Bronchial epithelial cell (primary cell): ENCODE data around the gene AKAP1. TPM values are rescaled to one million over a fixed set of nuclear protein-coding genes. Genes with fewer than 3 reads are reported as not detected.

Experiments
- DNase-seq: peaks from one replicate; pipeline ENCODE4 v3.0.0-alpha.2; 2010; ENCODE audit warnings: low read depth
- FAIRE-seq: peaks from 2 replicates; lab custom pipeline; 2011; peaks lifted over from hg19 to GRCh38; lab: Jason Lieb, UNC
- H3K27me3 ChIP-seq: 2 replicates; pipeline ENCODE4 v1.5.1; 2011; ENCODE audit warnings: low read length; ENCODE audit not compliant: control insufficient read depth, insufficient read depth
- H3K36me3 ChIP-seq: 2 replicates; pipeline ENCODE4 v1.5.1; 2011; ENCODE audit warnings: low read length; ENCODE audit not compliant: control insufficient read depth, insufficient read depth
- H3K4me3 ChIP-seq: 2 replicates; pipeline ENCODE4 v1.5.1; 2011; ENCODE audit warnings: mild to moderate bottlenecking, low read depth, low read length, control low read depth
- total RNA-seq: library from RNA; depleted of rRNA; stranded (reverse); fragments of >200 nt; gene quantifications from 2 replicates; pipeline ENCODE4 v1.2.1, GENCODE V29; 2014
- TF ChIP-seq, protein P1 (sequence below): IDR thresholded peaks from 2 replicates; pipeline ENCODE4 v1.5.1; 2011; ENCODE audit warnings: mild to moderate bottlenecking, moderate library complexity, low read length, control low read depth, inconsistent platforms; ENCODE audit not compliant: insufficient read depth, severe bottlenecking

Gene AKAP1
- total RNA-seq, 1 donor from 2014 or later, result 30.0 TPM

DNA sequence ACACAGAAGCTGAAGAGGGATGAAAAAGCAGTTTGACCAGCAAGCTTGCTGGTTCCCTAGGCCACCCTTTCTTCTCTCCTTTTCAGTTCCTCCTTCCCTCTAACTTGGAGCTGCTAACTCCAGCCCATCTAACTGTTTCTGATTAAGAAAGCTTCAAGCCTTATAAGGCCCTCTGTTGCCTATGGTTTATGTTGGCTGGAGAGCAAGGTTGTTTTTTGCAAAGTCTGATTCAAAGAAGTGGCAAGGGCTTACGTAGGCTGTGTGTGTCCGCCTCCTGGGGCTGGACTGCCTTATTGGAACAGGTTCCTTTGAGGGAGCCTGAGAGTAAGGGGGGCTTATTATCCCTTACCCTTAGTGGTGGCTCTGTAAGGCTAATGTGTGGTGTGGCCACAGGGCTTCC is 7.1 kb downstream of the AKAP1 start:
- no peak overlapping the region for H3K4me3 ChIP-seq
- FAIRE-seq (no peak), DNase-seq (no peak)
- H3K36me3 ChIP-seq, result peaks cover 2% of the 10 kb centered on the region
- TF ChIP-seq, protein P1, sequence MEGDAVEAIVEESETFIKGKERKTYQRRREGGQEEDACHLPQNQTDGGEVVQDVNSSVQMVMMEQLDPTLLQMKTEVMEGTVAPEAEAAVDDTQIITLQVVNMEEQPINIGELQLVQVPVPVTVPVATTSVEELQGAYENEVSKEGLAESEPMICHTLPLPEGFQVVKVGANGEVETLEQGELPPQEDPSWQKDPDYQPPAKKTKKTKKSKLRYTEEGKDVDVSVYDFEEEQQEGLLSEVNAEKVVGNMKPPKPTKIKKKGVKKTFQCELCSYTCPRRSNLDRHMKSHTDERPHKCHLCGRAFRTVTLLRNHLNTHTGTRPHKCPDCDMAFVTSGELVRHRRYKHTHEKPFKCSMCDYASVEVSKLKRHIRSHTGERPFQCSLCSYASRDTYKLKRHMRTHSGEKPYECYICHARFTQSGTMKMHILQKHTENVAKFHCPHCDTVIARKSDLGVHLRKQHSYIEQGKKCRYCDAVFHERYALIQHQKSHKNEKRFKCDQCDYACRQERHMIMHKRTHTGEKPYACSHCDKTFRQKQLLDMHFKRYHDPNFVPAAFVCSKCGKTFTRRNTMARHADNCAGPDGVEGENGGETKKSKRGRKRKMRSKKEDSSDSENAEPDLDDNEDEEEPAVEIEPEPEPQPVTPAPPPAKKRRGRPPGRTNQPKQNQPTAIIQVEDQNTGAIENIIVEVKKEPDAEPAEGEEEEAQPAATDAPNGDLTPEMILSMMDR, result no peak
- H3K27me3 ChIP-seq, result no peaks in the 10 kb centered on the region

DNA sequence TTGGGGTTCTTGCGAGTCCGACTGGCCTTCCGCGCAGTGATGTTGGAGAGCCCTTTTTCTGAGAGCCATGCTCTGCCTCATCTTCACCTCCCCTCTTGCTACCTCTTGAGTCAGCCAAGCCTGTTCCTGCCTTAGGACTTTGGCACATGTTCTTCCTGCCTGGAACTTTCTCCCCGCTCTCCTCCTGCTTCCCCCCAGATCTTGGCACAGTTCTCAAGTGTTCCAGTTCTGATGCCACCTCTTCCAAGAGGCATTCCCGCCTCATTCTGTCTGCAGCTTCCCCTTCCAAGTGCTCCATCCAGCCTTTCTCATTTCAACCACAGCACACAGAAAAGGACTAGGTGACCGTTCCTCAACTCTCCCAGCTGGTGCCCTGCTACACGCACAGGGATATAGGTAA is 7.7 kb downstream of the AKAP1 start:
- no peaks in the 10 kb centered on the region for H3K27me3 ChIP-seq
- DNase-seq (no peak), FAIRE-seq (peak; percentile 13)
- H3K4me3 ChIP-seq, result no peak overlapping the region
- TF ChIP-seq, protein P1, result no peak
- peaks cover 2% of the 10 kb centered on the region for H3K36me3 ChIP-seq

DNA sequence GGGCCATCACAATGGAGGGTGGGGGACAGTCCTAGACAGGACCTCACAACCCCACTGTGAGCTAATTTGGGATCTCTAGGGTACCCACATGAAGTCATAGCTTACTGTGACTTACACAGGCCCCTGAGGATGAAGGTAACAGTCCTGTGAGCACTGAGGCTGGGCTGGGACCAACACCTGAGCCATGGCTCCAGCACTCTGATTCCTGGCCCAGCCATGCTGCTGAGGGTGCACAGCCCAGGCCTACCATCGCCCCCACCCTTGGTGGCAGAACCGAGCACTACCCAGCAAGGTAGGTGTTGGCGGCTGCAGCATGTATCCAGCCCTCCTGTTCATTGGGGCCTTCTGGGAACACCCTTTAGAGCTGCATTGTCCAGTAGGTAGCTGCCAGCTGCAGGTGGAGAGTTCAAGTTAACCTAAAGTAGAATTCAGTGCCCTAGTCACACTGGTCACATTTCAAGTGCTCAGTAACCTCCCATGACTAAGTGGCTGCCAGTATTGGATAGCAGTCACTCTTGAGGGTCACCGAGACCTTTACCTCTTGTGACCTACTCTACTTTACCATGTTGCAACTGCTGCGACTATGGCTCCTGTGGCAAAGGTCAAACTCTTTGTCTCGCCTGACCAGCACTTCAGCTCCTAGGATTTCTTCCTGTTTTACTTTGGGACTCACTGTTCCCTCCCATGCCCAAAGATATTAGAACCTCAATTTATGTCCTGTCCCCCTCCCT is 11.6 kb downstream of the AKAP1 start:
- TF ChIP-seq, protein P1, result no peak
- FAIRE-seq (no peak), DNase-seq (no peak)
- H3K27me3 ChIP-seq, result no peaks in the 10 kb centered on the region
- H3K4me3 ChIP-seq, result no peak overlapping the region
- H3K36me3 ChIP-seq, result peaks cover 2% of the 10 kb centered on the region

DNA sequence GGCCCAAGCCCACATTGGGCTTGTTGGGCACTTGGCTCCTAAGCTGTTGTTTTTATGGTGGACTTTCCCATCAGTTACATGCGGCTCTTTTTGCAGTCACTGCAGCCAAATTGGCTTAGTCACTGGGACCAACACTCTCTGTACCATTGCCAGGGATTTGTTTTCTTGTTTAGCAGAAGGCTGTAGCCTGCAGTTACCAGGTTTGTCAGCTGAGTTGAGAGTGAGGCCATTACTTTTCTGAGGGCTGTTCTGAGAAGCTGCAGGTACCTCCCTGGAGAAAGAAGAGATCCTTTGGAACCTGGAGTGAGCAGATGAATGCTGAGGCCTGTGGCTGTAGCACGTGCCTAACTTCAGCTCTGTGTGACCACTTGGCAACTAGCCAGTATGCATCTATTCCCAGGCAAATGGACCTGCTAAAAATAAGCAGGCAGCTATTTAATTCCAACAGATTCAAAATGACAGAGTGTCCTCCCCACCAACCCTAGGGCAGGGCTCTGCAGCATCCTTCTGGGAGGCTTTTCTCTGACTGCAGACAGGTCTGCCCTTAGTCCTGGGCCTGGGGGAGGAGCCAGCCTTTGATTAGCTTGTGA is 12.9 kb downstream of the AKAP1 start:
- Histone ChIP-seq H3K36me3 (peaks cover 2% of the 10 kb centered on the region), H3K27me3 (no peaks in the 10 kb centered on the region), H3K4me3 (no peak overlapping the region)
- TF ChIP-seq, protein P1, result no peak
- DNase-seq (no peak), FAIRE-seq (peak; percentile 28)

DNA sequence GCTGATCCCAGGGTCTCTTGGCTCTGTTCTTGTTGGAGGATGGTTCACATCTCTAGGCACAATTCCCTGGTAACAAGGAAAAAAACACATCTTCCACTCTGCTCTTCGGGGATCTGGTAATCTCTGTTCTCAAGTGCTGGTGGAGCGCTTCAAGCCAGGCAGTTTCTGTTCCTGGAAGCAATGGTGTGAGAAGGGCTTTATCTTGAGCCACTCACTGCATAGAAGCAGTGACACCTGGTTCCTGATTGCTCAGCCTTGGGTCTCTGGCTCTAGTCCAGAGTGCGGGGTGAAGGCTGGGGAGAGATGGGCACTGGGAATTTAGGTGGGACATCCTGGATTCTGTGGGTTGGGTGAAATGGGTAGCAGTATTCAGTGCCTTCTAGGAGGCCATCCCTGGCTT is 14.1 kb downstream of the AKAP1 start:
- no peak overlapping the region for H3K4me3 ChIP-seq
- FAIRE-seq, result no peak
- TF ChIP-seq, protein P1, result no peak
- H3K36me3 ChIP-seq, result peaks cover 2% of the 10 kb centered on the region
- DNase-seq, result no peak
- no peaks in the 10 kb centered on the region for H3K27me3 ChIP-seq
